SU-DHL-6 (cell line): ENCODE data around the gene FSTL4.

Experiments
- H2AFZ ChIP-seq: fragments of 200-600 bp; sonication (generic); 2 replicates; pipeline ENCODE4 v1.6.1; 2014; ENCODE audit warnings: low read depth, mild to moderate bottlenecking, moderate library complexity, mixed read lengths, antibody characterized with exemption, low read length; ENCODE audit not compliant: severe bottlenecking
- H3F3A ChIP-seq: fragments of 200-600 bp; shearing (Covaris generic); 2 replicates; pipeline ENCODE4 v1.6.0; 2016; ENCODE audit warnings: antibody characterized with exemption, mild to moderate bottlenecking; ENCODE audit not compliant: insufficient read depth
- H3K27ac ChIP-seq: fragments of 200-600 bp; sonication (generic); 2 replicates; pipeline ENCODE4 v1.5.1; 2016; ENCODE audit warnings: low read depth, mild to moderate bottlenecking, low read length, moderate library complexity, mixed read lengths
- H3K27me3 ChIP-seq: fragments of 200-600 bp; sonication (generic), shearing (Covaris generic); 2 replicates; pipeline ENCODE4 v1.6.0; 2014; ENCODE audit warnings: mild to moderate bottlenecking, low read length
- H3K36me3 ChIP-seq: fragments of 200-600 bp; sonication (generic); 2 replicates; pipeline ENCODE4 v1.6.1; 2014; ENCODE audit warnings: mild to moderate bottlenecking, low read length, mixed read lengths
- H3K4me2 ChIP-seq: fragments of 300-600, 200-600 bp; shearing (Covaris generic), sonication (generic); 2 replicates; pipeline ENCODE4 v1.6.0; 2014; ENCODE audit warnings: low read length, low read depth, mild to moderate bottlenecking; ENCODE audit not compliant: poor library complexity, severe bottlenecking
- H3K4me3 ChIP-seq: fragments of 200-600 bp; sonication (generic); 2 replicates; pipeline ENCODE4 v1.5.1; 2014; ENCODE audit warnings: antibody characterized with exemption, low read length, mild to moderate bottlenecking, mixed read lengths; ENCODE audit not compliant: insufficient read depth, poor library complexity, severe bottlenecking
- H3K79me2 ChIP-seq: fragments of 200-600 bp; sonication (generic); 2 replicates; pipeline ENCODE4 v1.6.1; 2014; ENCODE audit warnings: mild to moderate bottlenecking, low read length, moderate library complexity; ENCODE audit not compliant: insufficient read depth
- H3K9ac ChIP-seq: fragments of 200-600 bp; sonication (generic); 2 replicates; pipeline ENCODE4 v1.7.0; 2014; ENCODE audit warnings: mild to moderate bottlenecking, low read length
- H3K9me2 ChIP-seq: fragments of 200-600 bp; sonication (generic); replicated peaks from 2 replicates; pipeline ENCODE4 v1.6.1; 2014; ENCODE audit warnings: low read length; ENCODE audit not compliant: insufficient read depth
- H3K9me3 ChIP-seq: fragments of 200-600 bp; sonication (generic); 2 replicates; pipeline ENCODE4 v1.6.1; 2014; ENCODE audit warnings: low read length, mixed read lengths; ENCODE audit not compliant: insufficient read depth
- H4K20me1 ChIP-seq: fragments of 200-600 bp; sonication (generic); 2 replicates; pipeline ENCODE4 v1.6.1; 2014; ENCODE audit warnings: low read depth, mild to moderate bottlenecking, antibody characterized with exemption, low read length, moderate library complexity, mixed read lengths
- CTCF ChIP-seq: fragments of 200-600 bp; sonication (generic); IDR thresholded peaks from one replicate; pipeline ENCODE4 v1.5.1; 2017; ENCODE audit warnings: antibody characterized with exemption, mild to moderate bottlenecking, low read length, moderate library complexity; ENCODE audit not compliant: insufficient read depth, poor library complexity, severe bottlenecking
- EZH2phosphoT487 ChIP-seq: fragments of 200-600 bp; sonication (generic), shearing (Covaris generic); conservative IDR thresholded peaks from 2 replicates; pipeline ENCODE4 v1.6.1; 2018; ENCODE audit warnings: mild to moderate bottlenecking, antibody characterized with exemption, low read length, moderate library complexity, mixed read lengths

The FSTL4 gene

DNA sequence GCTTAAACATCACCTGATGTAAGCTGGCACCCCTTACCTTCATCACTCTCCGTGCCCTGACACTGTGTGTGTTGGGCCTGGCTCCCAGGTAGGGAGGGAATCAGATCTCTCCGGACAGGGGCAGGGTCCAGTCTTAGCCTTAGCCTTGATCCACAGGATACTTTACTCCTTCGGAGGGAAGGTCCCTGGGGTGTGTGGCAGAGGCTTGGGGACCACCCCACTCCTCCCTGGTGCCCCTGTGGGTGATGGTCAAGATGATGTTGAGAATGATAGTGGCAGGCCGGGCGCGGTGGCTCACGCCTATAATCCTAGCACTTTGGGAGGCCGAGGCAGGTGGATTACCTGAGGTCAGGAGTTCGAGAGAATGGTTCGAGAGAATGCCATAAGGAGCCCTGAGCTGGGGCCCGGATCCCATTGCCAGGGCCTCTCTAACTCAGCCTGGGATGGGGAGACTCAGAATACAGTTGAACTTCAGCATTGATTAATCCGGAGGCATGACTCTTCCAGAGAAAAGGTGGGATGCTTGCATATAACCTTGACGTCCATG is 291.0 kb downstream of the FSTL4 start:
- no peak overlapping the region for H3K27ac ChIP-seq
- H2AFZ ChIP-seq, result no peak overlapping the region
- H3K27me3 ChIP-seq, result no peaks in the 10 kb centered on the region
- H3K36me3 ChIP-seq, result no peaks in the 10 kb centered on the region
- no peaks in the 10 kb centered on the region for H4K20me1 ChIP-seq
- no peaks in the 10 kb centered on the region for H3K79me2 ChIP-seq
- no peaks in the 10 kb centered on the region for H3K9me3 ChIP-seq
- TF ChIP-seq EZH2phosphoT487 (no peak), CTCF (no peak)
- no peak overlapping the region for H3K4me3 ChIP-seq
- H3K4me2 ChIP-seq, result no peak overlapping the region
- H3F3A ChIP-seq, result no peaks in the 10 kb centered on the region
- H3K9ac ChIP-seq, result no peak overlapping the region
- H3K9me2 ChIP-seq, result no peaks in the 10 kb centered on the region

- Histone ChIP-seq H3K4me3 (no peak overlapping the region), H4K20me1 (no peaks in the 10 kb centered on the region), H3K27ac (no peak overlapping the region), H2AFZ (no peak overlapping the region), H3K27me3 (no peaks in the 10 kb centered on the region), H3K9me2 (no peaks in the 10 kb centered on the region), H3K36me3 (no peaks in the 10 kb centered on the region), H3K9me3 (no peaks in the 10 kb centered on the region), H3F3A (no peaks in the 10 kb centered on the region), H3K9ac (no peak overlapping the region), H3K4me2 (no peak overlapping the region), H3K79me2 (no peaks in the 10 kb centered on the region)
- TF ChIP-seq CTCF (no peak), EZH2phosphoT487 (no peak)
Measured at GRCh38 chr5:133319905-133320520, 292.3 kb downstream of the FSTL4 start.

DNA sequence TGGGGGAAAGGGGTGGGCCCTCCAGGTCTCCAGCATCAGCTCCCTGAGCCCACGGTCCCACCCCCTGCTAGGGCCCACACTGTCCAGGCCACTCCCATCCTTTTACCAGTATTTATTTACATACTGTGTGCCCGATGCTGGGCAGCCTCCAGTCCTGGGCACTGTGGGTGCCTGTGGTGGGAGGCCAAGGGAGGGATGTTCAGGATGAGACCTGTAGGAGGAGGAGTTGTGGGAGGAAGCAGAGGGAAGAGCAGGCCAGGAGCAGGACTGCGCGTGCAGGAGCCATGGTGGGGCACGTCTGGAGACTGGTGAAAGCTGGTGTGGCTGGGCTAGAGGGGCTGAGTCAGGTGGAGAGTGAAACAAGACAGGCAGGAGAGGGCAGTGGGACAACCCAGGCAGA is 293.1 kb downstream of the FSTL4 start:
- Histone ChIP-seq H3K9ac (no peak overlapping the region), H3K79me2 (no peaks in the 10 kb centered on the region), H3K4me2 (no peak overlapping the region), H3K9me2 (no peaks in the 10 kb centered on the region), H3K27me3 (no peaks in the 10 kb centered on the region), H2AFZ (no peak overlapping the region), H4K20me1 (no peaks in the 10 kb centered on the region), H3F3A (no peaks in the 10 kb centered on the region), H3K4me3 (no peak overlapping the region), H3K27ac (no peak overlapping the region), H3K9me3 (no peaks in the 10 kb centered on the region), H3K36me3 (no peaks in the 10 kb centered on the region)
- TF ChIP-seq CTCF (no peak), EZH2phosphoT487 (no peak)
